Liver (tissue), 9 donors: ENCODE data around the gene FAM13C. TPM values are rescaled to one million over a fixed set of nuclear protein-coding genes. Genes with fewer than 3 reads are reported as not detected.

Experiments used
- DNase-seq: peaks from one replicate; pipeline ENCODE4 v3.0.0-alpha.2; 2017; ENCODE audit warnings: low spot score
- H3K27ac ChIP-seq, 2 donors: one replicate each; pipeline ENCODE4 v1.7.0; 2013; ENCODE audit warnings: inconsistent platforms in 2 of 2, low read length in 2 of 2, control low read depth in 1 of 2, low read depth in 1 of 2, mild to moderate bottlenecking in 1 of 2
- H3K27me3 ChIP-seq, 4 donors: one replicate each; pipeline versions ENCODE4 v1.6.1 to v1.7.0; 2013; ENCODE audit warnings: low read length in 3 of 4, inconsistent platforms in 1 of 4, mild to moderate bottlenecking in 1 of 4, moderate library complexity in 1 of 4; ENCODE audit not compliant: control insufficient read depth in 4 of 4, insufficient read depth in 4 of 4
- H3K36me3 ChIP-seq, 4 donors: one replicate each; pipeline versions ENCODE4 v1.6.1 to v1.7.0; 2013; ENCODE audit warnings: low read length in 3 of 4, mild to moderate bottlenecking in 3 of 4, low read depth in 1 of 4, moderate library complexity in 1 of 4; ENCODE audit not compliant: control insufficient read depth in 4 of 4, insufficient read depth in 3 of 4
- H3K4me1 ChIP-seq, 4 donors: one replicate each; pipeline versions ENCODE4 v1.6.1 to v1.7.0; 2013; ENCODE audit warnings: low read length in 3 of 4, mild to moderate bottlenecking in 3 of 4, moderate library complexity in 1 of 4; ENCODE audit not compliant: control insufficient read depth in 4 of 4, insufficient read depth in 4 of 4
- H3K4me3 ChIP-seq, 3 donors: one replicate each; pipeline versions ENCODE4 v1.6.1 to v1.7.0; 2013; ENCODE audit warnings: low read length in 3 of 3, control low read depth in 1 of 3, low read depth in 1 of 3, mild to moderate bottlenecking in 1 of 3
- H3K9ac ChIP-seq, 2 donors: one replicate each; pipeline ENCODE4 v1.7.0; 2013; ENCODE audit warnings: low read length in 2 of 2, mild to moderate bottlenecking in 2 of 2, moderate library complexity in 2 of 2, control low read depth in 1 of 2, low read depth in 1 of 2
- H3K9me3 ChIP-seq, 4 donors: one replicate each; pipeline versions ENCODE4 v1.6.1 to v1.7.0; 2013; ENCODE audit warnings: low read length in 3 of 4; ENCODE audit not compliant: control insufficient read depth in 4 of 4
- ATF3 ChIP-seq: IDR thresholded peaks from 2 replicates; pipeline ENCODE4 v1.6.1; 2016; ENCODE audit warnings: antibody characterized with exemption
- CTCF ChIP-seq: fragments of 150-350 bp; IDR thresholded peaks from 2 replicates; pipeline ENCODE4 v1.5.1; 2017; ENCODE audit warnings: improper control_type of control experiment, low read depth, low read length; ENCODE audit not compliant: missing input control
- EGR1 ChIP-seq, 2 donors: IDR thresholded peaks; 2 replicates each; pipeline ENCODE4 v1.6.1; 2016 to 2018; ENCODE audit warnings: antibody characterized with exemption in 2 of 2, low read depth in 2 of 2
- FOXA1 ChIP-seq: IDR thresholded peaks from 2 replicates; pipeline ENCODE4 v1.6.1; 2016; ENCODE audit warnings: antibody characterized with exemption
- FOXA2 ChIP-seq: IDR thresholded peaks from 2 replicates; pipeline ENCODE4 v1.6.1; 2016; ENCODE audit warnings: antibody characterized with exemption
- GABPA ChIP-seq, 2 donors: IDR thresholded peaks in 1 of 2; conservative IDR thresholded peaks in 1 of 2; 2 replicates each; pipeline ENCODE4 v1.6.1; 2016; ENCODE audit warnings: antibody characterized with exemption in 2 of 2, mild to moderate bottlenecking in 1 of 2, moderate library complexity in 1 of 2
- HNF4A ChIP-seq, 2 donors: conservative IDR thresholded peaks; 2 replicates each; pipeline ENCODE4 v1.6.1; 2016; ENCODE audit warnings: antibody characterized with exemption in 2 of 2, mild to moderate bottlenecking in 2 of 2
- HNF4G ChIP-seq: IDR thresholded peaks from 2 replicates; pipeline ENCODE4 v1.6.1; 2016; ENCODE audit warnings: antibody characterized with exemption
- JUND ChIP-seq, 2 donors: IDR thresholded peaks; 2 replicates each; pipeline ENCODE4 v1.6.1; 2016; ENCODE audit warnings: antibody characterized with exemption in 2 of 2
- MAX ChIP-seq: IDR thresholded peaks from 2 replicates; pipeline ENCODE4 v1.6.1; 2016; ENCODE audit warnings: antibody characterized with exemption
- NR2F2 ChIP-seq: IDR thresholded peaks from 2 replicates; pipeline ENCODE4 v1.6.1; 2016; ENCODE audit warnings: antibody characterized with exemption
- RAD21 ChIP-seq, 2 donors: IDR thresholded peaks; 2 replicates each; pipeline ENCODE4 v1.6.1; 2016; ENCODE audit warnings: antibody characterized with exemption in 2 of 2, mild to moderate bottlenecking in 2 of 2
- REST ChIP-seq: IDR thresholded peaks from 2 replicates; pipeline ENCODE4 v1.6.1; 2016; ENCODE audit warnings: antibody characterized with exemption, mild to moderate bottlenecking
- RXRA ChIP-seq, 2 donors: IDR thresholded peaks; 2 replicates each; pipeline ENCODE4 v1.6.1; 2017 to 2018; ENCODE audit warnings: antibody characterized with exemption in 2 of 2, mild to moderate bottlenecking in 1 of 2
- SP1 ChIP-seq: IDR thresholded peaks from 2 replicates; pipeline ENCODE4 v1.6.1; 2018; ENCODE audit warnings: antibody characterized with exemption, mild to moderate bottlenecking
- TAF1 ChIP-seq: conservative IDR thresholded peaks from 2 replicates; pipeline ENCODE4 v1.6.1; 2016; ENCODE audit warnings: antibody characterized with exemption, mild to moderate bottlenecking
- YY1 ChIP-seq: IDR thresholded peaks from 2 replicates; pipeline ENCODE4 v1.6.1; 2016; ENCODE audit warnings: antibody characterized with exemption, mild to moderate bottlenecking
- ZBTB33 ChIP-seq: IDR thresholded peaks from 2 replicates; pipeline ENCODE4 v1.6.1; 2016; ENCODE audit warnings: antibody characterized with exemption
- WGBS: extraction: QIAGEN DNeasy Blood & Tissue Kit; methylation state at CpG from one replicate; pipeline ENCODE4 v1.1.7; 2013; 5-methylcytosine and 5-hydroxymethylcytosine counted together
- polyA plus RNA-seq, 2 donors: library from polyadenylated mRNA; stranded (reverse) in 1 of 2; unstranded in 1 of 2; fragments of 200-250 nt in 1 of 2; fragments of >200 nt in 1 of 2; fragmentation: Nextera tagmentation in 1 of 2; extraction: Ambion mirVana in 1 of 2; gene quantifications; one replicate each; pipeline versions ENCODE4 v1.2.1 to v1.2.3, GENCODE V29; 2013 to 2015
- total RNA-seq, 2 donors: library from RNA; depleted of rRNA; stranded (reverse); fragments of >200 nt; gene quantifications; one replicate each; pipeline ENCODE4 v1.2.3, GENCODE V29; 2014
- donor health status: healthy.
- donor health status: healthy.
- donor health status: healthy.
- donor health status: healthy.
- donor health status: healthy.

Gene FAM13C
- total and polyA plus RNA-seq, 4 donors = 0.87 to 2.4 (median 2.1) TPM

- Histone ChIP-seq H3K27me3 (no peaks in the 10 kb centered on the region), H3K4me3 (no peak overlapping the region), H3K9ac (no peak overlapping the region), H3K9me3 (no peaks in the 10 kb centered on the region), H3K4me1 (no peaks in the 10 kb centered on the region), H3K27ac (no peak overlapping the region), H3K36me3 (peaks cover 0 to 3% (median 0%) of the 10 kb centered on the region in 4 donors)
- 96% methylated on average over 1 of the region's 1 CpG for WGBS
- TF ChIP-seq HNF4G = no peak
- TF ChIP-seq FOXA2 = no peak
- TF ChIP-seq RXRA (IDR thresholded peaks at IDR 0.05) = no peak
- TF ChIP-seq NR2F2 = no peak
- TF ChIP-seq REST = no peak
- TF ChIP-seq RAD21 (IDR thresholded peaks at IDR 0.05) = no peak
- no peak for TF ChIP-seq JUND (IDR thresholded peaks at IDR 0.05)
- TF ChIP-seq EGR1 (IDR thresholded peaks at IDR 0.05; ENCODE audit: low read depth in 2 of 2) = no peak
- no peak for TF ChIP-seq YY1
- no peak for TF ChIP-seq TAF1
- no peak for TF ChIP-seq FOXA1
- no peak for TF ChIP-seq ZBTB33
- TF ChIP-seq MAX = no peak
- TF ChIP-seq CTCF = no peak
- TF ChIP-seq GABPA (IDR thresholded peaks at IDR 0.05 in 1 of 2, conservative IDR thresholded peaks at IDR 0.05 in 1 of 2) = no peak
- TF ChIP-seq HNF4A (conservative IDR thresholded peaks at IDR 0.05) = no peak
- no peak for TF ChIP-seq ATF3
- no peak for TF ChIP-seq SP1
- DNase-seq = no peak
Observed at GRCh38 chr10:59257224-59257623, 105.1 kb downstream of the FAM13C start.

- Histone ChIP-seq H3K4me1 (no peaks in the 10 kb centered on the region), H3K27me3 (no peaks in the 10 kb centered on the region), H3K27ac (no peak overlapping the region), H3K4me3 (no peak overlapping the region), H3K36me3 (peaks cover 0 to 3% (median 0%) of the 10 kb centered on the region in 4 donors), H3K9me3 (no peaks in the 10 kb centered on the region), H3K9ac (no peak overlapping the region)
- DNase-seq = no peak
- WGBS = 95% methylated on average over 1 of the region's 1 CpG
- TF ChIP-seq REST = no peak
- no peak for TF ChIP-seq FOXA1
- no peak for TF ChIP-seq RAD21 (IDR thresholded peaks at IDR 0.05)
- TF ChIP-seq GABPA (IDR thresholded peaks at IDR 0.05 in 1 of 2, conservative IDR thresholded peaks at IDR 0.05 in 1 of 2) = no peak
- TF ChIP-seq HNF4A (conservative IDR thresholded peaks at IDR 0.05) = no peak
- no peak for TF ChIP-seq CTCF
- TF ChIP-seq HNF4G = no peak
- no peak for TF ChIP-seq EGR1 (IDR thresholded peaks at IDR 0.05; ENCODE audit: low read depth in 2 of 2)
- TF ChIP-seq YY1 = no peak
- no peak for TF ChIP-seq ATF3
- TF ChIP-seq NR2F2 = no peak
Observed at GRCh38 chr10:59255463-59255862, 106.9 kb downstream of the FAM13C start.
